Measurements from ENCODE around the gene PSMC4.
"Not testable (repeated sequence)": the region's sequence is repeated elsewhere in the genome, so short reads cannot be mapped to it uniquely, and the experiment has no call there.

PSMC4 gene

GRCh38 chr19:39937094-39937720 lies 33.8 kb upstream of the PSMC4 start:
- H3K4me1 Mint-ChIP-seq (ENCODE audit: low read depth), result peaks cover 71% of the 10 kb centered on the region
- peaks cover 29% of the 10 kb centered on the region for H3K9me3 Mint-ChIP-seq
- H3K36me3 Mint-ChIP-seq (ENCODE audit: low read depth), result peaks cover 12% of the 10 kb centered on the region
- peaks cover 88% of the 10 kb centered on the region for H3K27me3 Mint-ChIP-seq
- no peak overlapping the region for H3K4me3 Mint-ChIP-seq
- intact Hi-C loops (cut with micrococcal nuclease), result no loop called here
- H3K27ac Mint-ChIP-seq, result no peak overlapping the region

GRCh38 chr19:39937787-39938186 lies 33.2 kb upstream of the PSMC4 start:
- Mint-ChIP-seq H3K27ac (no peak overlapping the region), H3K4me3 (no peak overlapping the region), H3K4me1 (ENCODE audit: low read depth) (peaks cover 77% of the 10 kb centered on the region), H3K27me3 (peaks cover 88% of the 10 kb centered on the region), H3K36me3 (ENCODE audit: low read depth) (peaks cover 12% of the 10 kb centered on the region), H3K9me3 (peaks cover 29% of the 10 kb centered on the region)
- intact Hi-C loops (cut with micrococcal nuclease), result no loop called here

DNA sequence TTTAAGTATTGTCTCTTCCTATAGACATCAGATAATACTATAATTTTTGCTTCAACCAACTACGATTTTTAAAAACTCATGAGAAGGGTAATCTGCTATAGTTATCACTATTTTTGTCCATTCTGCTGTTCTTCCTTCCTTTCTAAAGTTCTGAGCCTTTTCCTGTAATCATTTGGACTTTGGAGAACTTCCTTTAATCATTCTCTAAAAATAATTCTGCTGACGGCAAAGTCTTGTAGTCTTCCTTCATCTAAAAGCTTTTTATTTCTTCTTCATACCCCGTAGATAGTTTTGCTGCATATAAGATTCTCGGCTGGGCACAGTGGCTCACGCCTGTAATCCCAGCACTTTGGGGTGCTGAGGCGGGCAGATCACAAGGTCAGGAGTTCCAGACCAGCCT lies 31.4 kb upstream of the PSMC4 start:
- intact Hi-C loops (cut with micrococcal nuclease), result no loop called here
- Mint-ChIP-seq H3K4me3 (no peak overlapping the region), H3K27ac (no peak overlapping the region), H3K9me3 (peaks cover 25% of the 10 kb centered on the region), H3K27me3 (peaks cover 86% of the 10 kb centered on the region), H3K4me1 (ENCODE audit: low read depth) (peaks cover 85% of the 10 kb centered on the region), H3K36me3 (ENCODE audit: low read depth) (peaks cover 12% of the 10 kb centered on the region)

DNA sequence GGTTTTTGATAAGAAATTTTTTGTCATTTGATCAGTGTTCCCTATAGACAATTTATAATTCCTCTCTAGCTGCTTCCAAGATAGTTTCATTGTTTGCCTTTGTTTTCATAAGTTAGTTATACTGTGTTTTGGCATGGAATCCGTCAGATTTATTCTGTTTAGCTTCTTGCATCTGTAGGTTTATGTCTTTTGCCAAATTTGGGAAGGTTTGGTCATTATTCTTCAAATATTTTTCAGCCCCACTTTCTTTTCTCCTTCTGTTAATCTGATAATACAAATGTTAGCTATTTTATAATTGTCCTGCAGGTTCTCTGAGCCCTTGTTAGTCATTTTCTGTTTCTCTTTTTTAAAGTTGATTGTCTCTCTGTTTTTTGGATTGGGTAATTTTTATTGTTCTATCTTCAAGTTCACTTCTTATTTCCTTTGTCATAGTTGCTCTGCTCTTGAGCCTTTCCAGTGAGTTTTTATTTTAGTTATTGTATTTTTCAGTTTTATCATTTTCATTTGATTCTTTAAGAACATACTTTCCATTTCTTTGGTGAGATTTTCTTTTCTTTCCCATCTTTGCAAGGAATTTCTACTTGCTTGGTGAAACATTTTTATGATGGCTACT lies 30.6 kb upstream of the PSMC4 start:
- peaks cover 12% of the 10 kb centered on the region for H3K36me3 Mint-ChIP-seq (ENCODE audit: low read depth)
- H3K4me1 Mint-ChIP-seq (ENCODE audit: low read depth), result peaks cover 77% of the 10 kb centered on the region
- intact Hi-C loops (cut with micrococcal nuclease), result no loop called here
- H3K27me3 Mint-ChIP-seq, result peaks cover 85% of the 10 kb centered on the region
- no peak overlapping the region for H3K27ac Mint-ChIP-seq
- no peak overlapping the region for H3K4me3 Mint-ChIP-seq
- peaks cover 20% of the 10 kb centered on the region for H3K9me3 Mint-ChIP-seq

- Mint-ChIP-seq H3K4me3 (no peak overlapping the region), H3K27me3 (peaks cover 85% of the 10 kb centered on the region), H3K4me1 (ENCODE audit: low read depth) (peaks cover 69% of the 10 kb centered on the region), H3K9me3 (peaks cover 20% of the 10 kb centered on the region), H3K27ac (peak overlapping the region; percentile 40), H3K36me3 (ENCODE audit: low read depth) (peaks cover 12% of the 10 kb centered on the region)
- intact Hi-C loops (cut with micrococcal nuclease), result no loop called here
Measured at GRCh38 chr19:39941151-39941550, 29.8 kb upstream of the PSMC4 start.

DNA sequence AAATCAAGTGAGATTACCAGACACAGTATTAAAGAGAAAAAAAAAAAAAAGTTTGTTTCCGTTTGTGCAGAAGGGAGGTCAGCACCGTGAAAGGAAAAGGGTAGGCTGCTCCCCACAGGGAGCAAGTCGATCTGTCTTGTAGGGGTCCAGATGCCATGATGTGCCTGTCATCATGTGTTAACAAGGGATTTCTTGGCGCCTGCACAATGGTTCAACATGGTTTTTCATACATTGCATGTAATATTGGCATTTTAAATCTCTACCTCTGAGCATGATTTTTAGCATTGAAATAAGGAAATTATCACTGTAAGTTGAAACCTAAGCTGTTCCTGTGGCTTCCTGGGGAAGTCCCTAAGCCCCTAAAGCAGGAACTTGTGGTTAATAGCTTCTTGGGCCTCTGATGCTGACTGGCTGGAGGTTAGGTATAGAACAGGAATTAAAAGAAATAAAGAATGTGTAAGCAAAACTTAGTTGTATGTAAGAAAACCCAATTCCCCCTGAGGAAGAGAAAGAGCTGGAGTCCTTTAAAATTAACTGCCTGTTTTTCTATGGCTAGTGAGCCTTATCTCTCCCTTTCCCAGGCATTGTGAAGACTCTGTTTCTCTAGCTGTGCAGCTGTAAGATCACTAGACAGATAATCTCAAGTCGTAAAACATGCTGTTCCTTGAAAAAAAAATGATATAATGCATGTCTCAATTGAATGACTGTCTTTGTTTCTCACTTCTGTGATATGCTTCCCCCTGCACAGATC lies 29.2 kb upstream of the PSMC4 start:
- Mint-ChIP-seq H3K27ac (peak overlapping the region; percentile 40), H3K4me3 (peak overlapping the region; percentile 13), H3K27me3 (peaks cover 85% of the 10 kb centered on the region), H3K9me3 (peaks cover 20% of the 10 kb centered on the region), H3K4me1 (ENCODE audit: low read depth) (peaks cover 68% of the 10 kb centered on the region), H3K36me3 (ENCODE audit: low read depth) (peaks cover 12% of the 10 kb centered on the region)
- intact Hi-C loops (cut with micrococcal nuclease), result no loop called here

DNA sequence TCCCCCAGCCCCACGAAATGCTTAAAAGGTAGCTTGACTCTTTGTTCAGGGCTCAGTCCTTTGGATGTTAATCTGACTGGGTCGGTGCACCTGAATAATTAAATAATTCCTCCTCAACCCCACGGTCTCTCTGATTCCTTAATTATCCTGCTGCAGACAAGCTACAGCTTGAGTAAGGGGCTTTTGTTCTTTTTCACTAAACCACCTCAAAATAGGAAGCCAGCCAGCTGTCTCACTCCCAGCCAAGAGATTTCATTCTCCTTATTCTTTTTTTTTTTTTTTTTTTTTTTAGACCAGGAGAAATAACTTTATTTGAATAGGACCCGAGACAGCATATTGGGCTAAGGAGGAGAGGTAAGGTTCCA lies 28.6 kb upstream of the PSMC4 start:
- Mint-ChIP-seq H3K27me3 (peaks cover 85% of the 10 kb centered on the region), H3K4me1 (ENCODE audit: low read depth) (peaks cover 67% of the 10 kb centered on the region), H3K36me3 (ENCODE audit: low read depth) (peaks cover 12% of the 10 kb centered on the region), H3K4me3 (peak overlapping the region; percentile 13), H3K9me3 (peaks cover 20% of the 10 kb centered on the region), H3K27ac (peak overlapping the region; percentile 40)
- intact Hi-C loops (cut with micrococcal nuclease), result no loop called here

GRCh38 chr19:39943586-39943985 lies 27.4 kb upstream of the PSMC4 start:
- Mint-ChIP-seq H3K4me3 (no peak overlapping the region), H3K36me3 (ENCODE audit: low read depth) (peaks cover 12% of the 10 kb centered on the region), H3K9me3 (peaks cover 20% of the 10 kb centered on the region), H3K4me1 (ENCODE audit: low read depth) (peaks cover 58% of the 10 kb centered on the region), H3K27me3 (peaks cover 88% of the 10 kb centered on the region), H3K27ac (no peak overlapping the region)
- intact Hi-C loops (cut with micrococcal nuclease), result no loop called here

DNA sequence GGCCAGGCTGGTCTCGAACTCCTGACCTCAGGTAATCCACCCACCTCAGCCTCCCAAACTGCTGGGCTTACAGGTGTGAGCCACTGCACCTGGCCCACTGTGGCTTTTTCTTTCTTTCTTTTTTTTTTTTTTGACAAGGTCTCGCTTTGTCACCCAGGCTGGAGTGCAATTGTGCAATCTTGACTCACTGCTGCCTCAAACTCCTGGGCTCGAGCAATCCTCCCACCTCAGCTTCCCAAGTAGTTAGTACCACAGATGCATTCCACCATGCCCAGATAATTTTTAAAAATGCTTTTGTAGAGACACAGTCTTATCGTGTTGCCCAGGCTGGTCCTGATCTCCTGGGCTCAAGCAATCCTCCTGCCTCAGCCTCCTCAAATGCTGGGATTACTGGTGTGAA lies 24.4 kb upstream of the PSMC4 start:
- H3K9me3 Mint-ChIP-seq, result no peaks in the 10 kb centered on the region
- H3K27me3 Mint-ChIP-seq, result peaks cover 90% of the 10 kb centered on the region
- H3K36me3 Mint-ChIP-seq (ENCODE audit: low read depth), result no peaks in the 10 kb centered on the region
- H3K4me1 Mint-ChIP-seq (ENCODE audit: low read depth), result peaks cover 43% of the 10 kb centered on the region
- intact Hi-C loops (cut with micrococcal nuclease), result no loop called here
- H3K27ac Mint-ChIP-seq, result no peak overlapping the region
- H3K4me3 Mint-ChIP-seq, result no peak overlapping the region

DNA sequence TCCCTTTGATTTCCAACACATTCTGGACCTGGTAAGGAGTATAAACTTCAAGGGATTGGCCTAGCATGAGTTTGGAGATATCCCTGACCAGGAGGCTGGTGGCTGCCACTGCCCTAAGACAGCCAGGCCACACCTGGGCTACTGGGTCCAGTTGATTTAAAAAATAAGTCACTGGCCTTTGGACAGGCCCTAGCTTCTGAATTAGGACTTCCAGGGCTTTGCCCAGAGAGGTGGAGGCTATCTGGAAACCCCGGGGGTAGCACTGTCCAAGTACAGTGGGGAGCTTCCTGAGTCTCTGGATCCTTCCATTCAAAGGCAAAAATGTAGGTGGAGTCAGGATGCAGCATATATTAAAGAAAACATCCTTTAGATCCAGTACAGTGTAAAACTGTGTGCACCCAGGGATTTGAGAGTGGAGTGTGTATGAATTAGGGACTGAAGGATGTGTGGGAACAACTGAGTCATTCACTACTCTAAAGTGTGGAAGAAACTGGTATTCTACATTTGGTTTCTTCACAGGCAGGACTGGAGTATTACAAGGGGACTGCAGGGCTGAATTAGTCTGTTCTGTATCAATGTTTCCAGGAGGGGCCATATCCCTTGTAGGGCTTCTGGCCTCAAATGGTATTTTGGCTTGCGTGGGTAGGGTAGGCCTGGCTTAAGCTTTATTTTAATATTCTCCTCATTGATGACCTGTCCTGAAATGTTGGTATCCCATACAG lies 21.8 kb upstream of the PSMC4 start:
- Mint-ChIP-seq H3K4me3 (no peak overlapping the region), H3K4me1 (ENCODE audit: low read depth) (peaks cover 47% of the 10 kb centered on the region), H3K27ac (no peak overlapping the region), H3K9me3 (no peaks in the 10 kb centered on the region), H3K27me3 (peaks cover 94% of the 10 kb centered on the region), H3K36me3 (ENCODE audit: low read depth) (no peaks in the 10 kb centered on the region)
- intact Hi-C loops (cut with micrococcal nuclease), result no loop called here

- Mint-ChIP-seq H3K9me3 (no peaks in the 10 kb centered on the region), H3K27ac (no peak overlapping the region), H3K36me3 (ENCODE audit: low read depth) (no peaks in the 10 kb centered on the region), H3K4me1 (ENCODE audit: low read depth) (peaks cover 43% of the 10 kb centered on the region), H3K4me3 (no peak overlapping the region), H3K27me3 (peaks cover 91% of the 10 kb centered on the region)
- intact Hi-C loops (cut with micrococcal nuclease), result no loop called here
Measured at GRCh38 chr19:39951065-39951650, 19.8 kb upstream of the PSMC4 start.

GRCh38 chr19:39951686-39952085 lies 19.3 kb upstream of the PSMC4 start:
- no peaks in the 10 kb centered on the region for H3K9me3 Mint-ChIP-seq
- H3K27me3 Mint-ChIP-seq, result peaks cover 91% of the 10 kb centered on the region
- no peak overlapping the region for H3K27ac Mint-ChIP-seq
- H3K4me3 Mint-ChIP-seq, result no peak overlapping the region
- intact Hi-C loops (cut with micrococcal nuclease), result no loop called here
- H3K36me3 Mint-ChIP-seq (ENCODE audit: low read depth), result no peaks in the 10 kb centered on the region
- peaks cover 39% of the 10 kb centered on the region for H3K4me1 Mint-ChIP-seq (ENCODE audit: low read depth)

GRCh38 chr19:39953915-39954314 lies 17.1 kb upstream of the PSMC4 start:
- intact Hi-C loops (cut with micrococcal nuclease), result no loop called here
- Mint-ChIP-seq H3K36me3 (ENCODE audit: low read depth) (no peaks in the 10 kb centered on the region), H3K9me3 (no peaks in the 10 kb centered on the region), H3K4me1 (ENCODE audit: low read depth) (peaks cover 33% of the 10 kb centered on the region), H3K4me3 (no peak overlapping the region), H3K27me3 (peaks cover 79% of the 10 kb centered on the region), H3K27ac (no peak overlapping the region)

DNA sequence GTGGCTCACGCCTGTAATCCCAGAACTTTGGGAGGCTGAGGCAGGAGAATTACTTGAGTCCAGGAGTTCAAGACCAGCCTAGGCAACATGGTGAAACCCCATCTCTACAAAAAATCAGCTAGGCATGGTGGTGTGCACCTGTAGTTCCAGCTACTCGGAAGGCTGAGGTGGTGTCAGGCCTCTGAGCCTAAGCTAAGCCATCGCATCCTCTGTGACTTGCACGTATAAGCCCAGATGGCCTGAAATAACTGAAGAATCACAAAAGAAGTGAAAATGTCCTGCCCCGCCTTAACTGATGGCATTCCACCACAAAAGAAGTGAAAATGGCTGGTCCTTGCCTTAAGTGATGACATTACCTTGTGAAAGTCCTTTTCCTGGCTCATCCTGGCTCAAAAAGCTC lies 13.1 kb upstream of the PSMC4 start:
- Mint-ChIP-seq H3K27me3 (peaks cover 77% of the 10 kb centered on the region), H3K4me1 (ENCODE audit: low read depth) (peaks cover 32% of the 10 kb centered on the region)
- H3K4me3 Mint-ChIP-seq; H3K36me3 Mint-ChIP-seq (ENCODE audit: low read depth); H3K9me3 Mint-ChIP-seq; intact Hi-C loops (cut with micrococcal nuclease); H3K27ac Mint-ChIP-seq: not testable (repeated sequence)

Measured in dendritic cell treated with granulocyte-macrophage colony-stimulating factor and Interleukin-4, amounts not matched to agents 40 ng/mL and 50 ng/mL, for 4 days (primary cell).